GM12874 (cell line): ENCODE measurements around the gene CARD11.

Experiments
- CTCF ChIP-seq: IDR thresholded peaks from 2 replicates; pipeline ENCODE4 v1.5.1; 2011; ENCODE audit warnings: low read depth, mild to moderate bottlenecking, control low read depth, low read length, moderate library complexity; ENCODE audit not compliant: insufficient read depth

CARD11 gene

GRCh38 chr7:2931034-2931415, 112.6 kb downstream of the CARD11 start:
- TF ChIP-seq CTCF = no peak

- TF ChIP-seq CTCF = no peak
Measured at GRCh38 chr7:2930310-2931033, 113.2 kb downstream of the CARD11 start.

- no peak for TF ChIP-seq CTCF
Measured at GRCh38 chr7:2929321-2930201, 114.1 kb downstream of the CARD11 start.

GRCh38 chr7:2928613-2929311, 114.9 kb downstream of the CARD11 start:
- no peak for TF ChIP-seq CTCF

GRCh38 chr7:2928256-2928612, 115.4 kb downstream of the CARD11 start:
- TF ChIP-seq CTCF = no peak

GRCh38 chr7:2927592-2927991, 116.1 kb downstream of the CARD11 start:
- no peak for TF ChIP-seq CTCF

GRCh38 chr7:2926896-2927405, 116.7 kb downstream of the CARD11 start:
- no peak for TF ChIP-seq CTCF
